AG04450 (cell line): Measurements from ENCODE around the gene SH3RF3. TPM values are rescaled to one million over a fixed set of nuclear protein-coding genes. Genes with fewer than 3 reads are reported as not detected.

Source experiments
- CTCF ChIA-PET: fragments of 300-600, 350-600 bp; formaldehyde crosslinking; extraction: SDS; loops from one replicate; lab custom pipeline; 2022; ENCODE audit warnings: antibody characterized with exemption, inconsistent platforms; lab: Charles Lee
- POLR2A ChIA-PET: fragments of 350-600 bp; formaldehyde crosslinking; extraction: SDS; loops from one replicate; lab custom pipeline; 2021; ENCODE audit warnings: antibody characterized with exemption, inconsistent platforms; lab: Yijun Ruan, JAX
- DNase-seq: peaks from one replicate; pipeline ENCODE4 v3.0.0-alpha.2; 2011; ENCODE audit warnings: low read depth, low spot score
- H3K27ac ChIP-seq: one replicate; pipeline ENCODE4 v1.5.1; 2012; ENCODE audit warnings: low read depth, low read length, control low read depth
- H3K27me3 ChIP-seq: one replicate; pipeline ENCODE4 v1.6.0; 2012; ENCODE audit warnings: low read length; ENCODE audit not compliant: control insufficient read depth, insufficient read depth
- H3K4me3 ChIP-seq: 2 replicates; pipeline ENCODE4 v1.5.1; 2011; ENCODE audit warnings: mild to moderate bottlenecking, low read depth, low read length, control low read depth
- H3K9me3 ChIP-seq: 2 replicates; pipeline ENCODE4 v1.5.1; 2012; ENCODE audit warnings: low read length; ENCODE audit not compliant: control insufficient read depth, insufficient read depth
- polyA plus RNA-seq: library from polyadenylated mRNA; depleted of rRNA; stranded (reverse); fragments of >200 nt; gene quantifications from 2 replicates; pipeline ENCODE4 v1.2.3, GENCODE V29; 2011
- TF ChIP-seq, protein P1 (sequence below): IDR thresholded peaks from 2 replicates; pipeline ENCODE4 v1.5.1; 2011; ENCODE audit warnings: low read depth, low read length, control low read depth, inconsistent platforms

The SH3RF3 gene
- polyA plus RNA-seq, 1 experiment = 5.7 TPM

DNA sequence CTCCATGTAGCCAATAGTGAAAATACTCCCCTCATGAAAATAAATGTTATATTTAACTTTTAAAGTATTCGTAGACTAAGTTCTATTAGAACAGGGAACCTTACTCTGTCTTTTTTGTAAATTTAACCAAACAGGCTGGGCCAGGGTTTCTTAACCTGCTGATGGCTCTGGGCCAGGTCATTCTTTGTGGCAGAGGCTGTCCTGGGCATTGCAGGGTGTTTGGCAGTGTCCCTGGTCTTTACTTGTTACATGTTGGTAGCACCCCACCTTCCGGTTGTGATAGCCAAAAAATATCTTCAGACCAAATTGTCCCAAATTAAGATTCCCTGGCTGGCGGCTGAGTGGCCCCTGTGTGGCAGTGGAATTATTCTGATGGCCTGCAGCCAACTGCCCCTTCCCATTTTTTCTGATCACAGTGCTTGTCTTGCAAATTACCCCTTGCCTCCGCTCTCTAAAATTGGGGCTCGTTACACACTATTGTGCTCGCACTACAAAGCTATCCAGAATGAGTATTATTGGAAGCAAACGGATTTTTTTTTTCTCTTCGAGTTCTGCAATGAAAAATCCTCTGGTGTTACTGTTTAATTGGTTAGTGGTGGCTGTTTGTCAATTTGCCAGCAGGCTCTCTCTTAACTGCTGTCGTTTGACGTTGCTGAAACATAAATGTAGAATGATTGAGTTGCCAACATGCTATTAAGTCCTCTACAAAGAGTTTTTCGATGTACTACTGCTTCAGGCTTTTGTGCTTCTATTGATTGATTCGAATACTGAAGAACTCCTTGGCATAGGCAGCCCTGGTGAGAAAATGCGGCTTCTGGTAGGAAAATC is 216.9 kb downstream of the SH3RF3 start:
- ChIA-PET POLR2A (no interaction called here), CTCF (no interaction called here)
- H3K9me3 ChIP-seq = no peaks in the 10 kb centered on the region; the same call in 1 of the 2 replicates
- no peaks in the 10 kb centered on the region for H3K27me3 ChIP-seq
- no peak overlapping the region for H3K4me3 ChIP-seq
- TF ChIP-seq, protein P1, sequence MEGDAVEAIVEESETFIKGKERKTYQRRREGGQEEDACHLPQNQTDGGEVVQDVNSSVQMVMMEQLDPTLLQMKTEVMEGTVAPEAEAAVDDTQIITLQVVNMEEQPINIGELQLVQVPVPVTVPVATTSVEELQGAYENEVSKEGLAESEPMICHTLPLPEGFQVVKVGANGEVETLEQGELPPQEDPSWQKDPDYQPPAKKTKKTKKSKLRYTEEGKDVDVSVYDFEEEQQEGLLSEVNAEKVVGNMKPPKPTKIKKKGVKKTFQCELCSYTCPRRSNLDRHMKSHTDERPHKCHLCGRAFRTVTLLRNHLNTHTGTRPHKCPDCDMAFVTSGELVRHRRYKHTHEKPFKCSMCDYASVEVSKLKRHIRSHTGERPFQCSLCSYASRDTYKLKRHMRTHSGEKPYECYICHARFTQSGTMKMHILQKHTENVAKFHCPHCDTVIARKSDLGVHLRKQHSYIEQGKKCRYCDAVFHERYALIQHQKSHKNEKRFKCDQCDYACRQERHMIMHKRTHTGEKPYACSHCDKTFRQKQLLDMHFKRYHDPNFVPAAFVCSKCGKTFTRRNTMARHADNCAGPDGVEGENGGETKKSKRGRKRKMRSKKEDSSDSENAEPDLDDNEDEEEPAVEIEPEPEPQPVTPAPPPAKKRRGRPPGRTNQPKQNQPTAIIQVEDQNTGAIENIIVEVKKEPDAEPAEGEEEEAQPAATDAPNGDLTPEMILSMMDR = no peak
- no peak for DNase-seq
- H3K27ac ChIP-seq = no peak overlapping the region

DNA sequence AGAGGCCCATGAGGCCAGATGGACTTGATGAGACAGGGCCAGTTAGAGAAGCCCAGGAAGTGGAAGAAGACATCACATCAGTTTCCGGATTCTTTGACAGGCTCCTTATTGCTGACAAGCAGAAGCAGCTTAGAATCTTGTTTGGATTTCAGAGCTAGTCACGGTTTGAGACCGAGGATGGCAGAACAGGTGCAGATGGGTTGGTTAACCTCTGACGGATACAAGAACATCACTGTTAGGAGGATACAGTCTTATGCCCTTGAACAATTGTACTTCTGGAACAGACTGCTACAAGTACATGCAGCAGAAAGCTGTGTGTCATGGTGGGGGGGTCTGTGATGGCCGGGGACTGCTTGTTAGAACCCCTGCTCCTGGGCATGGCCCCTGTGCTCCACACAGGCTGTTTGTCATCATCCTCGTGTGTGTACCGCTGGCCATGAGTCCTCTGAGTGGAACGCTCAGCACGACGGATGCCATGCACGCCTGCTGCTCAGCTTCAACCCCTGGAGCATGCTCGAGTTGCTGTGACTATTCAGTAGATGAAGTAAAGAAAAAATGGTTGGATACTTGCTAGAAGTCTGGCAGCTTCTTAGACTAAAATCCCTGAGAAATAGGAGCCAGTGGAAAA is 217.7 kb downstream of the SH3RF3 start:
- H3K9me3 ChIP-seq = no peaks in the 10 kb centered on the region; the same call in 1 of the 2 replicates
- H3K27me3 ChIP-seq = no peaks in the 10 kb centered on the region
- no peak overlapping the region for H3K4me3 ChIP-seq
- TF ChIP-seq, protein P1 = no peak
- CTCF ChIA-PET = no interaction called here
- no peak for DNase-seq
- POLR2A ChIA-PET = interaction anchor here (0.6 kb wide), 1 partner anchor 100 kb away, joined by 7 read pairs; no protein-coding TSS in a partner anchor
- no peak overlapping the region for H3K27ac ChIP-seq

DNA sequence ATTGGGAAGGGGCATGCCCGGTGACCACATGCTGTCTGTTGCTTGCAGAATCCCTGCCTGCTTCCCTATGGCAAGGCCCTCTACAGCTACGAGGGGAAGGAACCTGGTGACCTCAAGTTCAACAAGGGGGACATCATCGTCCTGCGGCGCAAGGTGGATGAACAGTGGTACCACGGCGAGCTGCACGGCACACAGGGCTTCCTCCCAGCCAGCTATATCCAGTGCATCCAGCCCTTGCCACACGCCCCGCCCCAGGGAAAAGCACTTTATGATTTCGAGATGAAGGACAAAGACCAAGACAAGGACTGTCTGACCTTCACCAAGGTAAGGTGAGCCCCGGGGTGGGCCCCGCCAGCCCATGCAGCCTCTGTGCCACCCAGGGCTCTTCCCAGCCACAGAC is 218.6 kb downstream of the SH3RF3 start:
- Histone ChIP-seq H3K27ac (no peak overlapping the region), H3K4me3 (no peak overlapping the region), H3K9me3 (no peaks in the 10 kb centered on the region; the same call in 1 of the 2 replicates), H3K27me3 (no peaks in the 10 kb centered on the region)
- TF ChIP-seq, protein P1 = no peak
- ChIA-PET POLR2A (no interaction called here), CTCF (no interaction called here)
- DNase-seq = no peak

DNA sequence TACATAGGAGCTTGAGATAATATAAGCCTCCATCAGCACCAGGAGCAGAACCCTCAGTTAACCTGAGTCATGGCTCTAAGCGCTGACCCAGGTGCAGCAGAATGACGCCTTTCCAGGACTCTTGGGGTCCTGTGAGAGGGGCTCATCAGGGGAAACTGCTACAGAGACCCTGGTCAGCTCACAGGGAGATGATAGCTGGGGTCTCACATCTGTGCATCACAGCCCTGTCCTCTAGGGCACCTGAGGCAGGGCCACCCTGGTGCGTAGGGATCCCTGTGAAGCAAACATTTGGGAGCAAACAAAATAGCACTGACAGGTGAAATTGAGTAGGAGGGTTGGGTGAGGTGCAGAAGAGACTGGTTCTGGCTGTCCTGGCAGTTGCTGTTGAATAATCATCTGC is 219.2 kb downstream of the SH3RF3 start:
- no peak overlapping the region for H3K4me3 ChIP-seq
- no peak overlapping the region for H3K27ac ChIP-seq
- H3K9me3 ChIP-seq = no peaks in the 10 kb centered on the region; the same call in 1 of the 2 replicates
- POLR2A ChIA-PET = no interaction called here
- DNase-seq = no peak
- TF ChIP-seq, protein P1 = no peak
- no peaks in the 10 kb centered on the region for H3K27me3 ChIP-seq
- CTCF ChIA-PET = no interaction called here
